Measurements from ENCODE around the gene INMT.

- no peak for TF ChIP-seq CTCF (IDR thresholded peaks at IDR 0.05 in 2 of 3, conservative IDR thresholded peaks at IDR 0.05 in 1 of 3; ENCODE audit: control insufficient read depth in 2 of 3, extremely low read depth in 1 of 3, insufficient read depth in 1 of 3, low read depth in 3 of 3, low read length in 3 of 3)
- TF ChIP-seq CHD4 (IDR thresholded peaks at IDR 0.05) = no peak
- TF ChIP-seq CUX1 (IDR thresholded peaks at IDR 0.05; ENCODE audit: insufficient replicate concordance, low read depth, low read length) = no peak
- TF ChIP-seq BRCA1 (IDR thresholded peaks at IDR 0.05; ENCODE audit: low read depth, low read length) = no peak
- no peak for TF ChIP-seq ZBTB33 (IDR thresholded peaks at IDR 0.05)
- TF ChIP-seq NR2C2 (IDR thresholded peaks at IDR 0.05; ENCODE audit: borderline replicate concordance, control insufficient read depth, insufficient read length, low read depth) = no peak
- no peak for TF ChIP-seq NR2C1 (IDR thresholded peaks at IDR 0.05)
- TF ChIP-seq JUNB (IDR thresholded peaks at IDR 0.05) = no peak
- no peak for TF ChIP-seq BHLHE40 (IDR thresholded peaks at IDR 0.05; ENCODE audit: borderline replicate concordance in 1 of 2, low read depth in 2 of 2, low read length in 1 of 2)
- TF ChIP-seq POLR2AphosphoS5 (IDR thresholded peaks at IDR 0.05; ENCODE audit: low read length) = no peak
Measured at GRCh38 chr7:30705596-30705995, 46.3 kb upstream of the INMT start.
